OCI-LY3 (cell line): Measurements from ENCODE around the gene NOS2.
"Not testable (repeated sequence)": the region's sequence is repeated elsewhere in the genome, so short reads cannot be mapped to it uniquely, and the experiment has no call there.

Source experiments
- CTCF ChIP-seq: fragments of 200-600, 300-600 bp; sonication (generic); IDR thresholded peaks from 2 replicates; pipeline ENCODE4 v1.5.1; 2014; ENCODE audit warnings: antibody characterized with exemption, low read length, low read depth
- EZH2phosphoT487 ChIP-seq: fragments of 200-600 bp; shearing (Covaris generic); IDR thresholded peaks from 2 replicates; pipeline ENCODE4 v1.6.1; 2018; ENCODE audit warnings: antibody characterized with exemption, mixed run types, low read depth

GRCh38 chr17:27839571-27840405 lies 39.5 kb upstream of the NOS2 start:
- TF ChIP-seq CTCF, EZH2phosphoT487: not testable (repeated sequence)
